HepG2 (cell line): Measurements from ENCODE around the gene CSMD2. TPM values are rescaled to one million over a fixed set of nuclear protein-coding genes. Genes with fewer than 3 reads are reported as not detected.

ENCODE experiments used
- CBX2 ChIP-seq, 2 experiments: fragments of 200-600 bp in 1 of 2; sonication (generic); formaldehyde crosslinking in 1 of 2; IDR thresholded peaks; 2 replicates each; pipeline versions ENCODE4 v1.7.0 to v1.8.1; 2018 to 2022; ENCODE audit warnings: low read depth in 2 of 2, low read length in 1 of 2, mild to moderate bottlenecking in 1 of 2, missing genetic modification reagents in 1 of 2
- TBX2 ChIP-seq: sonication (generic); formaldehyde crosslinking; IDR thresholded peaks from 2 replicates; pipeline ENCODE4 v1.5.0; 2020; ENCODE audit warnings: missing genetic modification reagents, mild to moderate bottlenecking, borderline replicate concordance
- TCF7L2 ChIP-seq: IDR thresholded peaks from 2 replicates; pipeline ENCODE4 v1.6.1; 2011; ENCODE audit warnings: mild to moderate bottlenecking, low read depth, low read length, moderate library complexity
- ZBTB7B ChIP-seq: sonication (generic); formaldehyde crosslinking; IDR thresholded peaks from 2 replicates; pipeline ENCODE4 v1.4.0; 2020; ENCODE audit warnings: missing genetic modification reagents
- ZFX ChIP-seq: sonication (generic); formaldehyde crosslinking; IDR thresholded peaks from 2 replicates; pipeline ENCODE4 v1.4.0; 2020; ENCODE audit warnings: mild to moderate bottlenecking, low read depth, missing genetic modification reagents, moderate library complexity
- ZNF143 ChIP-seq: sonication (generic); formaldehyde crosslinking; IDR thresholded peaks from 2 replicates; pipeline ENCODE4 v1.4.0; 2020; ENCODE audit warnings: missing genetic modification reagents
- ZNF446 ChIP-seq: sonication (generic); formaldehyde crosslinking; IDR thresholded peaks from 2 replicates; pipeline ENCODE4 v1.5.0; 2020; ENCODE audit warnings: mild to moderate bottlenecking, missing genetic modification reagents
- polyA plus RNA-seq, 8 experiments: library from polyadenylated mRNA; depleted of rRNA in 3 of 8; stranded (reverse) in 7 of 8; unstranded in 1 of 8; fragments of >200 nt; fragmentation: Illumina TruSeq in 4 of 8; extraction: Trizol in 4 of 8; gene quantifications; 2 replicates each; pipeline versions ENCODE4 v1.2.1 to v1.2.3, GENCODE V29; 2011 to 2016; ENCODE audit warnings: low read depth in 4 of 8, missing spikeins in 1 of 8, mixed read lengths in 1 of 8; ENCODE audit not compliant: insufficient read depth in 1 of 8
- total RNA-seq, 5 experiments: library from RNA; depleted of rRNA; stranded (reverse); fragments of >200 nt; fragmentation: Illumina TruSeq; extraction: Trizol; gene quantifications; 2 replicates each; pipeline ENCODE4 v1.2.3, GENCODE V29; 2016; ENCODE audit warnings: low read depth in 1 of 5
- TF ChIP-seq, protein P1 (sequence below): sonication (generic); formaldehyde crosslinking; IDR thresholded peaks from 2 replicates; pipeline ENCODE4 v1.4.0; 2020; ENCODE audit warnings: missing genetic modification reagents, borderline replicate concordance
- TF ChIP-seq, protein P2 (sequence below), 2 experiments: fragments of 450-650 bp in 1 of 2; sonication (generic) in 1 of 2; formaldehyde crosslinking in 1 of 2; IDR thresholded peaks; 2 replicates each; pipeline versions ENCODE4 v1.6.1 to v1.8.0; 2016 to 2022; ENCODE audit warnings: antibody characterized with exemption in 1 of 2, mild to moderate bottlenecking in 1 of 2, missing genetic modification reagents in 1 of 2
- TF ChIP-seq, protein P3 (sequence below): IDR thresholded peaks from 2 replicates; pipeline ENCODE4 v1.6.1; 2016; ENCODE audit warnings: missing genetic modification reagents, missing compliant biosample characterization

Gene CSMD2
- total and polyA plus RNA-seq, 2 of the 13 experiments (the other 11 are each of a cell fraction or from before 2014, with no cell fraction given) = not detected

DNA sequence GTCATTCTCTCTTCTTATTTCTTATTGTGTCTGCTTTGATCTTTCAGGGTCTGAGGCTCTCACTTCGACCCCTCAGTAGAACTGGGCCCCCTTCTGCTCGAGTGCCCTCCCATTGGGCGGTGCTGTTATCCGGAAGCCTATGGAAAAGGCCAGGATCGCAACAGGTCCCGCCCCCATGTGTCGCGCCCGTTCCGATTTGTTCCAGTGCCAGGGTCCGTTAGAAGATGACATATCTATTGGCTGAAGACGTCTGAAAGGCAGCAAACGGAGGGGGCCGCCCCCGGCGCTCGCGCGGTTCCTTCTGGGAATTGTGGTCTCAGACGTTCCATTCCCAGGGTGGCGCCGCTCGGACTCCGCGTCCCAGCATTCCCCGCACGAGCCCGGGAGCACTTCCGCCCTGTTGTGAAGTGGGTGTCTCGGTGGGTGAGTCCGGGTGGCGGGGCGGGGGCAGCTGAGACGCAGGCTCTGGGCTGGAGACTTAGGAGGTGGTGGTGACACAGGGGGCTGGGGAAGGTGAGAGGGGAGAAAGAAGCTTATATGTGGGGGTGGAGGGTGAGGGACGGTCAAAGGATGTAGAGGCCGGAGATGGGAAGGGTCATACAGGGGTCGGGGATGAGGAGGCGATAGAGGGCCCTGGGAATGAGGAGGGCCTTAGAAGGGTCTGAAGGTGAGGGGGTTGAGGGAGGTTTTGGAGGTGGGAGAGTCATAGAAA, 692.6 kb downstream of the CSMD2 start, which contains the start of gene ZSCAN20 (continued):
- TF ChIP-seq ZNF446 (no peak), CBX2 (IDR thresholded peaks at IDR 0.05; ENCODE audit: low read depth, low read length) (peak; percentile 42; the same call in 1 of the 2 replicates), CBX2 (CRISPR knock-in tag; IDR thresholded peaks at IDR 0.05; ENCODE audit: low read depth) (no peak), TCF7L2 (no peak), TBX2 (CRISPR knock-in tag) (peak; percentile 67), ZFX (peak; percentile 88), ZBTB7B (CRISPR knock-in tag) (no peak), ZNF143 (CRISPR knock-in tag) (peak; percentile 92)
- TF ChIP-seq, protein P1, sequence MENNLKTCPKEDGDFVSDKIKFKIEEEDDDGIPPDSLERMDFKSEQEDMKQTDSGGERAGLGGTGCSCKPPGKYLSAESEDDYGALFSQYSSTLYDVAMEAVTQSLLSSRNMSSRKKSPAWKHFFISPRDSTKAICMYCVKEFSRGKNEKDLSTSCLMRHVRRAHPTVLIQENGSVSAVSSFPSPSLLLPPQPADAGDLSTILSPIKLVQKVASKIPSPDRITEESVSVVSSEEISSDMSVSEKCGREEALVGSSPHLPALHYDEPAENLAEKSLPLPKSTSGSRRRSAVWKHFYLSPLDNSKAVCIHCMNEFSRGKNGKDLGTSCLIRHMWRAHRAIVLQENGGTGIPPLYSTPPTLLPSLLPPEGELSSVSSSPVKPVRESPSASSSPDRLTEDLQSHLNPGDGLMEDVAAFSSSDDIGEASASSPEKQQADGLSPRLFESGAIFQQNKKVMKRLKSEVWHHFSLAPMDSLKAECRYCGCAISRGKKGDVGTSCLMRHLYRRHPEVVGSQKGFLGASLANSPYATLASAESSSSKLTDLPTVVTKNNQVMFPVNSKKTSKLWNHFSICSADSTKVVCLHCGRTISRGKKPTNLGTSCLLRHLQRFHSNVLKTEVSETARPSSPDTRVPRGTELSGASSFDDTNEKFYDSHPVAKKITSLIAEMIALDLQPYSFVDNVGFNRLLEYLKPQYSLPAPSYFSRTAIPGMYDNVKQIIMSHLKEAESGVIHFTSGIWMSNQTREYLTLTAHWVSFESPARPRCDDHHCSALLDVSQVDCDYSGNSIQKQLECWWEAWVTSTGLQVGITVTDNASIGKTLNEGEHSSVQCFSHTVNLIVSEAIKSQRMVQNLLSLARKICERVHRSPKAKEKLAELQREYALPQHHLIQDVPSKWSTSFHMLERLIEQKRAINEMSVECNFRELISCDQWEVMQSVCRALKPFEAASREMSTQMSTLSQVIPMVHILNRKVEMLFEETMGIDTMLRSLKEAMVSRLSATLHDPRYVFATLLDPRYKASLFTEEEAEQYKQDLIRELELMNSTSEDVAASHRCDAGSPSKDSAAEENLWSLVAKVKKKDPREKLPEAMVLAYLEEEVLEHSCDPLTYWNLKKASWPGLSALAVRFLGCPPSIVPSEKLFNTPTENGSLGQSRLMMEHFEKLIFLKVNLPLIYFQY (CRISPR knock-in tag) = no peak
- TF ChIP-seq, protein P2, sequence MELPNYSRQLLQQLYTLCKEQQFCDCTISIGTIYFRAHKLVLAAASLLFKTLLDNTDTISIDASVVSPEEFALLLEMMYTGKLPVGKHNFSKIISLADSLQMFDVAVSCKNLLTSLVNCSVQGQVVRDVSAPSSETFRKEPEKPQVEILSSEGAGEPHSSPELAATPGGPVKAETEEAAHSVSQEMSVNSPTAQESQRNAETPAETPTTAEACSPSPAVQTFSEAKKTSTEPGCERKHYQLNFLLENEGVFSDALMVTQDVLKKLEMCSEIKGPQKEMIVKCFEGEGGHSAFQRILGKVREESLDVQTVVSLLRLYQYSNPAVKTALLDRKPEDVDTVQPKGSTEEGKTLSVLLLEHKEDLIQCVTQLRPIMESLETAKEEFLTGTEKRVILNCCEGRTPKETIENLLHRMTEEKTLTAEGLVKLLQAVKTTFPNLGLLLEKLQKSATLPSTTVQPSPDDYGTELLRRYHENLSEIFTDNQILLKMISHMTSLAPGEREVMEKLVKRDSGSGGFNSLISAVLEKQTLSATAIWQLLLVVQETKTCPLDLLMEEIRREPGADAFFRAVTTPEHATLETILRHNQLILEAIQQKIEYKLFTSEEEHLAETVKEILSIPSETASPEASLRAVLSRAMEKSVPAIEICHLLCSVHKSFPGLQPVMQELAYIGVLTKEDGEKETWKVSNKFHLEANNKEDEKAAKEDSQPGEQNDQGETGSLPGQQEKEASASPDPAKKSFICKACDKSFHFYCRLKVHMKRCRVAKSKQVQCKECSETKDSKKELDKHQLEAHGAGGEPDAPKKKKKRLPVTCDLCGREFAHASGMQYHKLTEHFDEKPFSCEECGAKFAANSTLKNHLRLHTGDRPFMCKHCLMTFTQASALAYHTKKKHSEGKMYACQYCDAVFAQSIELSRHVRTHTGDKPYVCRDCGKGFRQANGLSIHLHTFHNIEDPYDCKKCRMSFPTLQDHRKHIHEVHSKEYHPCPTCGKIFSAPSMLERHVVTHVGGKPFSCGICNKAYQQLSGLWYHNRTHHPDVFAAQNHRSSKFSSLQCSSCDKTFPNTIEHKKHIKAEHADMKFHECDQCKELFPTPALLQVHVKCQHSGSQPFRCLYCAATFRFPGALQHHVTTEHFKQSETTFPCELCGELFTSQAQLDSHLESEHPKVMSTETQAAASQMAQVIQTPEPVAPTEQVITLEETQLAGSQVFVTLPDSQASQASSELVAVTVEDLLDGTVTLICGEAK (IDR thresholded peaks at IDR 0.05) = peak; percentile 37; the same call in 1 of the 2 replicates
- TF ChIP-seq, protein P2 (CRISPR knock-in tag; IDR thresholded peaks at IDR 0.05) = peak; percentile 59; the same call in 1 of the 2 replicates
- TF ChIP-seq, protein P3, sequence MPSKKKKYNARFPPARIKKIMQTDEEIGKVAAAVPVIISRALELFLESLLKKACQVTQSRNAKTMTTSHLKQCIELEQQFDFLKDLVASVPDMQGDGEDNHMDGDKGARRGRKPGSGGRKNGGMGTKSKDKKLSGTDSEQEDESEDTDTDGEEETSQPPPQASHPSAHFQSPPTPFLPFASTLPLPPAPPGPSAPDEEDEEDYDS (CRISPR knock-in tag) = peak; percentile 13; the same call in 1 of the 2 replicates
